SK-N-MC (cell line): ENCODE results near the gene GLRB.

ENCODE experiments used
- EZH2 ChIP-seq: fragments of 200-600 bp; sonication (generic); IDR thresholded peaks from one replicate; pipeline ENCODE4 v1.6.1; 2017; ENCODE audit warnings: antibody characterized with exemption
- FOXP2 ChIP-seq: optimal IDR thresholded peaks from 2 replicates; pipeline ENCODE3; 2011; ENCODE audit warnings: mild to moderate bottlenecking, moderate library complexity; ENCODE audit not compliant: insufficient read depth; ENCODE audit errors: extremely low read length, control extremely low read depth
- POLR2AphosphoS5 ChIP-seq: IDR thresholded peaks from 2 replicates; pipeline ENCODE4 v1.6.1; 2012; ENCODE audit warnings: mild to moderate bottlenecking, low read depth, low read length, borderline replicate concordance

- no peak for TF ChIP-seq POLR2AphosphoS5
- no peak for TF ChIP-seq EZH2
- TF ChIP-seq FOXP2, result no peak
Observed at GRCh38 chr4:157050561-157050960, 25.4 kb upstream of the GLRB start.
